WTC11 (cell line): ENCODE measurements around the gene CRB1. TPM values are rescaled to one million over a fixed set of nuclear protein-coding genes. Genes with fewer than 3 reads are reported as not detected.

Experiments used
- ATAC-seq: fragments of 200-7000 bp; cut with Tn5 transposase; 2 replicates; pipeline ENCODE4 v1.10.0; 2021; ENCODE audit warnings: mild to moderate bottlenecking, moderate library complexity
- CTCF ChIA-PET: fragments of 300-600 bp; sonication (Branson Sonifier 250); formaldehyde crosslinking; loops from one replicate; lab custom pipeline; 2021; ENCODE audit warnings: antibody characterized with exemption; lab: Charles Lee
- POLR2A ChIA-PET: fragments of 350-600 bp; sonication (Branson Sonifier 250); formaldehyde crosslinking; loops from one replicate; lab custom pipeline; 2021; ENCODE audit warnings: antibody characterized with exemption; lab: Charles Lee
- DNase-seq: peaks from one replicate; pipeline ENCODE4 v3.0.0; 2021; ENCODE audit warnings: low spot score
- H3K27ac Mint-ChIP-seq: 2 replicates; pipeline ENCODE4 v1.8.0; 2021; ENCODE audit warnings: mixed read lengths
- H3K27me3 Mint-ChIP-seq: 2 replicates; pipeline ENCODE4 v1.8.0; 2021; ENCODE audit warnings: low read depth, mild to moderate bottlenecking, moderate library complexity, mixed read lengths
- H3K36me3 Mint-ChIP-seq: 2 replicates; pipeline ENCODE4 v1.8.0; 2021; ENCODE audit warnings: mixed read lengths
- H3K4me1 Mint-ChIP-seq: 2 replicates; pipeline ENCODE4 v1.8.0; 2022; ENCODE audit warnings: mixed read lengths
- H3K4me3 Mint-ChIP-seq: 2 replicates; pipeline ENCODE4 v1.8.0; 2021; ENCODE audit warnings: mild to moderate bottlenecking, moderate library complexity, mixed read lengths
- H3K9me3 Mint-ChIP-seq: 2 replicates; pipeline ENCODE4 v1.8.0; 2021; ENCODE audit warnings: mixed read lengths
- ATF1 ChIP-seq: sonication (generic); formaldehyde crosslinking; IDR thresholded peaks from 2 replicates; pipeline ENCODE4 v1.8.1; 2023; ENCODE audit warnings: mild to moderate bottlenecking, moderate library complexity, missing genetic modification reagents
- ATF3 ChIP-seq: sonication (generic); formaldehyde crosslinking; conservative IDR thresholded peaks from 2 replicates; pipeline ENCODE4 v1.8.1; 2022; ENCODE audit warnings: mild to moderate bottlenecking, missing genetic modification reagents
- CBFB ChIP-seq: sonication (generic); formaldehyde crosslinking; IDR thresholded peaks from 2 replicates; pipeline ENCODE4 v1.8.1; 2022; ENCODE audit warnings: mild to moderate bottlenecking, low read depth, missing genetic modification reagents
- CDX4 ChIP-seq: fragments of 250-450 bp; sonication (Bioruptor Pico); IDR thresholded peaks from 2 replicates; pipeline ENCODE4 v1.9.0; 2021; ENCODE audit warnings: moderate library complexity, mild to moderate bottlenecking, inconsistent platforms, borderline replicate concordance
- CREM ChIP-seq: sonication (generic); formaldehyde crosslinking; IDR thresholded peaks from 2 replicates; pipeline ENCODE4 v1.8.1; 2022; ENCODE audit warnings: mild to moderate bottlenecking, missing genetic modification reagents, moderate library complexity
- E2F4 ChIP-seq: sonication (generic); formaldehyde crosslinking; IDR thresholded peaks from 2 replicates; pipeline ENCODE4 v1.8.1; 2022; ENCODE audit warnings: low read depth, mild to moderate bottlenecking, moderate library complexity, missing genetic modification reagents, borderline replicate concordance
- E2F5 ChIP-seq: sonication (generic); formaldehyde crosslinking; IDR thresholded peaks from 2 replicates; pipeline ENCODE4 v1.8.1; 2022; ENCODE audit warnings: mild to moderate bottlenecking, moderate library complexity, missing genetic modification reagents
- ELF4 ChIP-seq: sonication (generic); formaldehyde crosslinking; IDR thresholded peaks from 2 replicates; pipeline ENCODE4 v1.8.1; 2022; ENCODE audit warnings: low read depth, mild to moderate bottlenecking, moderate library complexity, missing genetic modification reagents
- HMGXB4 ChIP-seq: sonication (generic); formaldehyde crosslinking; IDR thresholded peaks from 2 replicates; pipeline ENCODE4 v1.8.1; 2023; ENCODE audit warnings: mild to moderate bottlenecking, moderate library complexity, missing genetic modification reagents
- IRF2 ChIP-seq: sonication (generic); formaldehyde crosslinking; IDR thresholded peaks from 2 replicates; pipeline ENCODE4 v1.8.0; 2022; ENCODE audit warnings: low read depth, missing genetic modification reagents, borderline replicate concordance
- NFYB ChIP-seq: sonication (generic); formaldehyde crosslinking; conservative IDR thresholded peaks from 2 replicates; pipeline ENCODE4 v1.8.0; 2022; ENCODE audit warnings: low read depth, missing genetic modification reagents
- OVOL2 ChIP-seq: fragments of 250-450 bp; sonication (Bioruptor Pico); IDR thresholded peaks from 2 replicates; pipeline ENCODE4 v1.9.0; 2021; ENCODE audit warnings: mild to moderate bottlenecking, borderline replicate concordance
- STAT6 ChIP-seq: sonication (generic); formaldehyde crosslinking; conservative IDR thresholded peaks from 2 replicates; pipeline ENCODE4 v1.8.1; 2023; ENCODE audit warnings: mild to moderate bottlenecking, low read depth, missing genetic modification reagents, moderate library complexity
- TP53 ChIP-seq: sonication (generic); formaldehyde crosslinking; IDR thresholded peaks from 2 replicates; pipeline ENCODE4 v1.8.1; 2023; ENCODE audit warnings: mild to moderate bottlenecking, missing genetic modification reagents
- ZMAT4 ChIP-seq: fragments of 250-450 bp; sonication (Bioruptor Pico); IDR thresholded peaks from 2 replicates; pipeline ENCODE4 v1.9.0; 2021; ENCODE audit warnings: mild to moderate bottlenecking
- ZNF138 ChIP-seq: sonication (generic); formaldehyde crosslinking; conservative IDR thresholded peaks from 2 replicates; pipeline ENCODE4 v1.8.1; 2022; ENCODE audit warnings: mild to moderate bottlenecking, moderate library complexity, missing genetic modification reagents
- ZNF219 ChIP-seq: sonication (generic); formaldehyde crosslinking; IDR thresholded peaks from 2 replicates; pipeline ENCODE4 v1.8.0; 2023; ENCODE audit warnings: missing genetic modification reagents, mild to moderate bottlenecking, borderline replicate concordance
- ZNF416 ChIP-seq: fragments of 250-450 bp; sonication (Bioruptor Pico); IDR thresholded peaks from 2 replicates; pipeline ENCODE4 v1.9.0; 2021; ENCODE audit warnings: mild to moderate bottlenecking, inconsistent platforms
- total RNA-seq: library from RNA; stranded (reverse); gene quantifications from 3 replicates; pipeline ENCODE4 v1.2.3, GENCODE V29; 2021

CRB1 gene
- total RNA-seq, 1 experiment from 2014 or later: 0.11 TPM

GRCh38 chr1:197515421-197515820 lies 247.4 kb downstream of the CRB1 start:
- Mint-ChIP-seq H3K36me3 (no peaks in the 10 kb centered on the region), H3K9me3 (no peaks in the 10 kb centered on the region), H3K4me1 (peaks cover 9% of the 10 kb centered on the region), H3K27me3 (no peaks in the 10 kb centered on the region), H3K27ac (no peak overlapping the region), H3K4me3 (no peak overlapping the region)
- ChIA-PET CTCF (interaction anchor here (1.9 kb wide), 1 partner anchor 115 kb away, joined by 5 read pairs; no protein-coding TSS in a partner anchor), POLR2A (no interaction called here)
- DNase-seq (no peak), ATAC-seq (no peak)
- no peak for TF ChIP-seq STAT6
- no peak for TF ChIP-seq ATF1 (CRISPR knock-in tag)
- no peak for TF ChIP-seq ATF3 (CRISPR knock-in tag)
- no peak for TF ChIP-seq ZMAT4 (CRISPR knock-in tag)
- no peak for TF ChIP-seq CDX4 (CRISPR knock-in tag)
- no peak for TF ChIP-seq OVOL2 (CRISPR knock-in tag)
- no peak for TF ChIP-seq E2F4
- no peak for TF ChIP-seq TP53 (CRISPR knock-in tag)
- no peak for TF ChIP-seq ELF4 (CRISPR knock-in tag)
- no peak for TF ChIP-seq NFYB (CRISPR knock-in tag)
- TF ChIP-seq CREM (CRISPR knock-in tag): no peak
- no peak for TF ChIP-seq HMGXB4 (CRISPR knock-in tag)
- no peak for TF ChIP-seq ZNF416
- no peak for TF ChIP-seq IRF2

- CTCF ChIA-PET: interaction anchor here (0.5 to 1.7 kb wide), 21 partner anchors 10 to 409 kb away, joined by 3 to 19 read pairs (median 4); partner anchors contain the start of gene C1orf53
- DNase-seq: no peak
Measured at GRCh38 chr1:197519741-197520334, 251.8 kb downstream of the CRB1 start.

More at GRCh38 chr1:197519741-197520334, 251.8 kb downstream of the CRB1 start:
- no peak for TF ChIP-seq ZNF138 (CRISPR knock-in tag)
- TF ChIP-seq E2F5 (CRISPR knock-in tag): no peak
- TF ChIP-seq ZNF219 (CRISPR knock-in tag): no peak
- TF ChIP-seq CBFB (CRISPR knock-in tag): no peak
- H3K27me3 Mint-ChIP-seq: no peaks in the 10 kb centered on the region
- POLR2A ChIA-PET: no interaction called here
- peak; percentile 67 for ATAC-seq
- no peak overlapping the region for H3K4me3 Mint-ChIP-seq
- peaks cover 26% of the 10 kb centered on the region for H3K4me1 Mint-ChIP-seq
- no peaks in the 10 kb centered on the region for H3K36me3 Mint-ChIP-seq
- no peaks in the 10 kb centered on the region for H3K9me3 Mint-ChIP-seq
- H3K27ac Mint-ChIP-seq: no peak overlapping the region
